NOMO-1 treated with DMSO at 0.1 percent for 48 hours (cell line): ENCODE results near the gene RTP3.
"Not testable (repeated sequence)": the region's sequence is repeated elsewhere in the genome, so short reads cannot be mapped to it uniquely, and the experiment has no call there.

Experiments used
- DNase-seq: peaks from one replicate; lab custom pipeline; 2025; ENCODE audit not compliant: unreplicated experiment; lab: John Stamatoyannopoulos, UW

The RTP3 gene

GRCh38 chr3:46544771-46545503 lies 47.2 kb downstream of the RTP3 start:
- no peak for DNase-seq

GRCh38 chr3:46545818-46546630 lies 48.2 kb downstream of the RTP3 start:
- DNase-seq = no peak

- DNase-seq = no peak
Observed at GRCh38 chr3:46546896-46547440, 49.2 kb downstream of the RTP3 start.

GRCh38 chr3:46548611-46549010 lies 50.8 kb downstream of the RTP3 start:
- DNase-seq = not testable (repeated sequence)

- no peak for DNase-seq
Observed at GRCh38 chr3:46549408-46549904, 51.7 kb downstream of the RTP3 start.

GRCh38 chr3:46549989-46550388 lies 52.2 kb downstream of the RTP3 start:
- DNase-seq = no peak
